Head of caudate nucleus (tissue), 42 donors: Measurements from ENCODE around the gene PODXL2.
"Not testable (repeated sequence)": the region's sequence is repeated elsewhere in the genome, so short reads cannot be mapped to it uniquely, and the experiment has no call there.

Source experiments
- DNase-seq, 42 donors: peaks; one replicate each; pipeline versions ENCODE4 v3.0.0 to v3.0.0-alpha.2; 2020 to 2021; ENCODE audit warnings: mixed read lengths in 7 of 42
- intact Hi-C: fragments of 100-400 bp; cut with DNase I; formaldehyde crosslinking; loops from one replicate; pipeline ENCODE4 v1.15.0; 2022

Gene PODXL2

GRCh38 chr3:127647845-127648204, 18.8 kb downstream of the PODXL2 start:
- DNase-seq: no peak
- intact Hi-C loops: no loop called here

DNA sequence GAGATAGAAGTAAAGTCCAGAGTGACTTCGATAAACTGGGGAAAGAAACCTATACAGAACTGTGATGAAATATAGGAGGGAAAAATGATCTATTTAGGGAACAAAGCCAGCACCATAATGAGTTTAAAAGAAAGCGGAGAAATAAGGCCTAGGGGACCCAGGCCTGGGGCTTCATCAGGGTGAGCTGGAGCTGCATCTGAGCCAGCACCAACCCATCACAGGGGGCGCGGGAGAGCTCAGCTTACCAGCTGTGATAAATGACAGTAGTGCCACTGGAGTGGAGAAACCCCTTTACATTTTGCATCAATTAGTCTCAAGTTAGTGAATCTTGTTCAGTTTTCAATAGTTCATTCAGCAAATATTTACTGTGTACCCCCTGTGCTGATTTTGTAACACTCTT, 21.3 kb downstream of the PODXL2 start:
- DNase-seq: no peak
- intact Hi-C loops: loop anchor here (5.0 kb wide), 1 partner anchor 312 kb away; no protein-coding TSS in a partner anchor

DNA sequence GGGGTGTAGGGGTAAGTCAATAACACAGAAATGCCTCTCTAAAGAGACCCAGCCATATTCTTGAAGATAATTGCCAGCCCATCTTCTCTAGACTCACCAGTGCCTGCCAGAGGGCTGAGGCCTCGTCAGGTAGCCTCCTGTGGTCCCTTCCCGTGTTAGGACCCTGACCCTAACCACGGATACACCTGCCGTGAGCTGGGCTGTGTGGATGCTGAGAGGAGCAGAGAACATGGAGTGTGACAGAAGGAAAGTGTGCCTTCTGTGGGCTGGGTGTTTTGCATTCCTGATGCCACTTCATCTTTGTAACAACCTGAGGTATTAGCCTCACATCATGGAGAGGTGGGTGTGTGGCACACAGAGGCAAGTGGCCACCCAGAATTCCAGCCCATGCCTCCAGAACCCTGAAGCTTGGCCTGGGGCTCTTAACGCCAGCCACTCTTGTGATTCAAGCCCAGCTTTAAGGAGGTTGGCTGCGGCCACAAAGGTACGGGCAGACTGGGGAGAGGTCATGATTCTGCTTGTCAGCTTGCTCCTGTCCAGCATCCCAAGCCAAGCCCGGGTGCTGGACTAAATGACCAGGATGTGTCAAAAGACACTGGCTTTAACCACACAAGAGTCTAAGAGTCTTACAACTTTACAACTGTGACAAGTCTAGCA, 22.7 kb downstream of the PODXL2 start:
- no peak for DNase-seq

GRCh38 chr3:127652246-127652995, 23.4 kb downstream of the PODXL2 start:
- DNase-seq: peak in 35 of 42 donors; percentile 27 to 84 (median 60)
- intact Hi-C loops: loop anchor here (5.0 kb wide), 1 partner anchor 310 kb away; no protein-coding TSS in a partner anchor

More for the DNA sequence above, 22.7 kb downstream of the PODXL2 start:
- intact Hi-C loops: loop anchor here (5.0 kb wide), 1 partner anchor 311 kb away; no protein-coding TSS in a partner anchor

DNA sequence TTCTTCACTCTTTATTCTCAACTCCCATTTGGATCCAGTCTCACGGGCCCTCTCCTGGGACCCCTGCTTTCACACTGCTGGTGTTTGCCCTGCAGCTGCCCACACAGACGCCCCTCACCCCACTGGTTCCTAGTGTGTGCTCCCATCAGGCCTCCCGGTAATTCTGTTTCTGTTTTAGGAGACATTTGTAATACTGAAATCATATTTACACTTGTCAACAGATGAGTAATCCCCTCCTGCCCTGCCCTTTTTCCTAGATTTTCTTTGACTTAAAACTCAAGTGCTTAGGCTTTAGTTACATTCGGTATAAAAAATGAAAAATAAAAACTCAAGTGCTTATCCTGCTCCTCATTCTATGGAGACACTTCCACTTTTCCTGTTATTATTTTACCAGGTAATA, 25.4 kb downstream of the PODXL2 start:
- DNase-seq: no peak
- intact Hi-C loops: loop anchor here (5.0 kb wide), 1 partner anchor 308 kb away; no protein-coding TSS in a partner anchor

GRCh38 chr3:127654993-127655392, 26.0 kb downstream of the PODXL2 start:
- intact Hi-C loops: loop anchor here (5.0 kb wide), 1 partner anchor 307 kb away; no protein-coding TSS in a partner anchor

GRCh38 chr3:127655641-127656040, 26.7 kb downstream of the PODXL2 start:
- DNase-seq: no peak
- intact Hi-C loops: no loop called here

More at GRCh38 chr3:127654993-127655392, 26.0 kb downstream of the PODXL2 start:
- DNase-seq: not testable (repeated sequence)

GRCh38 chr3:127656906-127657305, 27.9 kb downstream of the PODXL2 start:
- no peak for DNase-seq
- intact Hi-C loops: no loop called here

GRCh38 chr3:127658234-127658633, 29.2 kb downstream of the PODXL2 start:
- DNase-seq: no peak
- intact Hi-C loops: no loop called here

GRCh38 chr3:127660621-127661251, 31.8 kb downstream of the PODXL2 start:
- intact Hi-C loops: no loop called here
- peak in 1 of 42 donors; percentile 19 for DNase-seq

DNA sequence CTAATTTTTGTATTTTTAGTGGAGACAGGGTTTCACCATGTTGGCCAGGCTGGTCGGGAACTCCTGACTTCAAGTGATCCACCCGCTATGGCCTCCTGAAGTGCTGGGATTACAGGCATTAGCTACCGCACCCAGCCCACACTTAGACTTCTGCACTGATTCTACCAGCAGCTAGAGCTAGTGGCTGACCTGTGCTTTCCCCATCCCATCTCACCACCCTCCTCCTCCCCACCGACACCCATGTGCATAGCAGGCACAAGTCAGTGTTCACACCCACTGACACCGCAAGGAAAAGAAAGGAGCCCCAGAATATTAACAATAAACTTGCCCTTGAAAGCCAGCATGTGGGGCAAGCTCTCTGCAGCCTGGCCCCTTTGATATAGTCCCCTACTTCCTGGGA, 32.6 kb downstream of the PODXL2 start:
- intact Hi-C loops: no loop called here
- DNase-seq: no peak

- intact Hi-C loops: no loop called here
- peak in 2 of 42 donors; percentile 9 to 15 for DNase-seq
These were observed 33.0 kb downstream of the PODXL2 start for GRCh38 chr3:127662001-127662469.

GRCh38 chr3:127663151-127663550, 34.2 kb downstream of the PODXL2 start:
- DNase-seq: peak in 1 of 42 donors; percentile 4
- intact Hi-C loops: no loop called here

DNA sequence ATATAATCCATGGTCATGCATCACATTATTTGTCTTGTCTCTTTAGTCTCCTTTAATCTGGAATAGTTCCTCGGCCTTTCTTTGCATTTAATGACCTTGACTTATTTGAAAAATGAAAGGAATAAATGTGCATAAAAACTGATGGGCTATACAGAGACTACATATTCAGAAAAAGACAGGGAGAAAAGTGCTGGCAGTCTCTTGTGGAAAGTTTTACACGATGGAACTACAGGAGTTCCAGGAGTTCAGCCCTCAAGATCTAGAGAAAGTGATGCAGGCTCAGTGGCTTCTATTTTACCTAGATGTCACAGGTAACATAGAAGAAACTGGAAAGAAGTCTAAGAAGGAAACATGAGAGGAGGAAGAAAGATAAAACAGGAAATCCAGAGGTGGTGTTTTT, 36.2 kb downstream of the PODXL2 start:
- intact Hi-C loops: no loop called here
- DNase-seq: no peak

DNA sequence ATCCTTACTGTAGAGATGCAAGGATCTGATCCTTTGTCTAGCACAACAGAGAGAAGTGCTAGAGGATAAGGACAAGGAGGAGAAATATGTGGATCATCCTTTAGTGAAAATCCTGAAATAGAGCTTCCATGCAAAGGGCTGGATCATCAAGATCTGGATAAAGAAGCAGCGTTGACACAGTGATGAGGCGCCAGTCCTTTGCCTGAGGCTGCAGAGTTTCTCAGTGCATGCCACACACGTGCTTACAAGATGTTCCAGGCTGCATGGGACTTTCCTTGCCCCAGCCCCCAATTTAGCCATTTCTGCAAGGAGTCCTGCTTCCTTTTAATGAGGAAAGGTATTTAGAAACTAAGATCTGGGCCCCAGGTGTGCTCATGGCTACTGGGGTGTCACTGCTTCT, 36.6 kb downstream of the PODXL2 start:
- intact Hi-C loops: no loop called here

GRCh38 chr3:127666676-127667075, 37.7 kb downstream of the PODXL2 start:
- DNase-seq: peak in 1 of 42 donors; percentile 14
- intact Hi-C loops: no loop called here

More for the DNA sequence above, 36.6 kb downstream of the PODXL2 start:
- DNase-seq: peak in 5 of 42 donors; percentile 3 to 38 (median 10)

DNA sequence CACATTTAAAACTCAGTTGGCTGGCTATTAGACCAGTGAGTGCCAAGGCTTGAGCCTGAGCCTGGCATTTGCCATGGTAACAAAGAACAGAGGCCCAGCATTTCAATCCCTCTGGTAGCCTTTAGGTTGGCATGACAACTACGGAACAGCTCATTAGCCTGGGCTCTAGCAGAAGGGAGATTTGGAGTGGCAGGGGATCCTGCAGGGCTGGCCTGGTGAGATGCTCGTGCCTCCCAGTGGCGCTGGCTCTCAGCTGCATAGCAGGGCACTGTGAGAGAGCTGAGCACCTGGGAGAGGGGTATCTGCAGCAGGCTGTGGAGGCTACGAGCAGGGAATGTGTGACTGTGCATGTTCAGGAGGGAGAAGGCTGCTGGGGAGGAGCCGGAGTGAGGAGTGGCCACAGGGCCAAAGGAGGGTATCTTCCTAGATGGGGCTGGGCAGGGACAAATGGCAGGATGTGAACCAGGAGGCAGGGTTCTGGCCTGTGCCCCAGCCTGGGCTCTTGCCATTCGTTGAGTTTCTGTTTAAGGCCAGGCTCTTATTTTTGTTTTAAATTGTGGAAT, 38.2 kb downstream of the PODXL2 start:
- peak in 28 of 42 donors; percentile 10 to 78 (median 48) for DNase-seq
- intact Hi-C loops: no loop called here

- DNase-seq: peak in 7 of 42 donors; percentile 0 to 32 (median 6)
- intact Hi-C loops: no loop called here
These were observed 39.9 kb downstream of the PODXL2 start for GRCh38 chr3:127668906-127669305.

DNA sequence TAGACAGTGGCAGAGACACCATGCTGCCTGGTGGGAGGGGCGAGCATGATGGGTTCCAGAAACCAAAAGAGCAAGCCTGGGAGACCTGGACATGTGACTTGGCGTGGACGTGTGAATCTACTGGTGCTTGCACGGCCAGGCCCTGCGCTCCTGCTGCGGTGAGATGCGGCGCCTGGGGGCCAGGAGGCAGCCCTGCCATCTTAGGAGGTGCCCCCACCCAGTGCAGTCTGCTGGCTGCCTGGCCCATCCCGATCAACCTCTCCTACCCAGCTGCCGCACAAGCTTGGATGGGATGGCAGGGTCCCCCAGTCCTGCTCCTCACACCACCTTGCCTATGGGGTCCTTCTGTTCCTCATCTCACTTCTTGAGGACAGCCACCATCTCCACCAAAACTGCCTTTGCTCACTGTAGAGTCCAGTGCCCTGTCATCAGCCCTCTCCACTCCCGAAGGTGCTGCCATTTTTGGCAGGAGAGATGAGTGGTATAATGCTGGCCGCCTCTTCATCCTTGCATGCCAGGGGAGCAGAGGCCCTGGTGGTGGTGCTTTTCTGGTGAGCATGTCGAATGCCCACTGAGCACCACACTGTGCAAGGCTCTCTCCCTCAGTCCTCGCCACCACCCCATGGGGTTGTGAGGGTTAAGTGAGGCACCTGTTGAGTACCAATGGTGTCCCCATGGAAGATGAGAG, 40.7 kb downstream of the PODXL2 start:
- intact Hi-C loops: no loop called here
- peak in 12 of 42 donors; percentile 0 to 32 (median 8) for DNase-seq
